ENCODE results near the gene MAP3K12. TPM values are rescaled to one million over a fixed set of nuclear protein-coding genes. Genes with fewer than 3 reads are reported as not detected.

The MAP3K12 gene
- total RNA-seq, 1 experiment from 2014 or later, result 9.6 TPM

DNA sequence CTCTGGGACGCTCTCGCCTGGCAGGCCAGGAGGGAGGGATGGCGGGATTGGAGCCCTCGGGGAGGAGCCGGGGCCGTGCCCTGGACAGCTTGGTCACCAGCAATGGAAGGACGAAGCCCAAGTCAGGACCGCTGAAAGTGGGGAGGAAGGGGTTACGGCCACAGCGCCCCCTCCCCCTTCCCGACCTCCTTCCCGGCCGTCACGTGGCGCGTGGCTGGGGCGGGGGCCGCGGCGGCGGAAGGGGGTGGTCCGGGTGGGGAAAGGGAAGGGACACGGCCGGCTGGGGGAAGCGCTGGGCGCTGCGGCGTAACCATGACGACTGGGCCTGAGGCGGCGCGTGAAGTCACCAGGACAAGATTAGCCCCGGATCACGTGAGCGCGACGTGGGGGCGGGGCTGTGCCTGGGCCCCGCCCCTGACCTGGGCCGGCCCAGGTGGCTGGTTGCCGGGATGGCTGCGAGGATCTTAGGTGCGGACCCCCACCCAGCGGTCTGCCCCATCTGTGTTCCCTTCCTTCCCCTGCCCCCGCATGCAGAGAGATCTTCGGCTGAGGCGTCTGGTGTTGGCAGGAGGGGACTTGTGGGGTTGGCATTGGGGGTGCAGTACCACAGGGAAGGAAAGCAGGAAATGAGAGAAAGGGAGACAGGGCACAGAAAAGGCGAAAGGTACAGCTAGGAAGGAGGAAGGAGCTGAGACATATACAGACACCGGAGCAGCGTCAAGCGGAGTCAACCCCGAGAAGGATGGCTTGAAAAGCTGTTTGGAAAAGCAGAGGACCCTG is 6.2 kb downstream of the MAP3K12 start:
- Histone ChIP-seq H3K27ac (ENCODE audit: low read length) (no peak overlapping the region), H3F3A (ENCODE audit: low read length, unreplicated experiment) (no peaks in the 10 kb centered on the region), H3K4me3 (ENCODE audit: low read length) (peak overlapping the region; percentile 65), H4K20me1 (ENCODE audit: low read length) (no peaks in the 10 kb centered on the region), H2AFZ (ENCODE audit: low read length) (peak overlapping the region; percentile 90), H3K36me3 (ENCODE audit: low read depth, low read length) (no peaks in the 10 kb centered on the region), H3K9me3 (ENCODE audit: low read length) (no peaks in the 10 kb centered on the region), H3K79me2 (ENCODE audit: low read length) (no peaks in the 10 kb centered on the region), H3K4me2 (ENCODE audit: low read length) (peak overlapping the region; percentile 84), H3K9me2 (replicated peaks; ENCODE audit: low read length) (no peaks in the 10 kb centered on the region), H3K27me3 (ENCODE audit: low read length) (no peaks in the 10 kb centered on the region), H3K9ac (ENCODE audit: low read length) (peak overlapping the region; percentile 35), H3K4me1 (ENCODE audit: insufficient read depth, low read length) (peaks cover 7% of the 10 kb centered on the region; the same call in 1 of the 2 replicates)
- ChIA-PET CTCF (no interaction called here), POLR2A (ENCODE audit: unreplicated experiment) (interaction anchor here (0.6 to 0.7 kb wide), 2 partner anchors 14 to 16 kb away, joined by 8 to 10 read pairs; no protein-coding TSS in a partner anchor)
- TF ChIP-seq EZH2 (IDR thresholded peaks at IDR 0.05; ENCODE audit: low read length, unreplicated experiment) (no peak), EZH2phosphoT487 (IDR thresholded peaks at IDR 0.05; ENCODE audit: borderline replicate concordance, low read length) (no peak)
- TF ChIP-seq, protein P1, sequence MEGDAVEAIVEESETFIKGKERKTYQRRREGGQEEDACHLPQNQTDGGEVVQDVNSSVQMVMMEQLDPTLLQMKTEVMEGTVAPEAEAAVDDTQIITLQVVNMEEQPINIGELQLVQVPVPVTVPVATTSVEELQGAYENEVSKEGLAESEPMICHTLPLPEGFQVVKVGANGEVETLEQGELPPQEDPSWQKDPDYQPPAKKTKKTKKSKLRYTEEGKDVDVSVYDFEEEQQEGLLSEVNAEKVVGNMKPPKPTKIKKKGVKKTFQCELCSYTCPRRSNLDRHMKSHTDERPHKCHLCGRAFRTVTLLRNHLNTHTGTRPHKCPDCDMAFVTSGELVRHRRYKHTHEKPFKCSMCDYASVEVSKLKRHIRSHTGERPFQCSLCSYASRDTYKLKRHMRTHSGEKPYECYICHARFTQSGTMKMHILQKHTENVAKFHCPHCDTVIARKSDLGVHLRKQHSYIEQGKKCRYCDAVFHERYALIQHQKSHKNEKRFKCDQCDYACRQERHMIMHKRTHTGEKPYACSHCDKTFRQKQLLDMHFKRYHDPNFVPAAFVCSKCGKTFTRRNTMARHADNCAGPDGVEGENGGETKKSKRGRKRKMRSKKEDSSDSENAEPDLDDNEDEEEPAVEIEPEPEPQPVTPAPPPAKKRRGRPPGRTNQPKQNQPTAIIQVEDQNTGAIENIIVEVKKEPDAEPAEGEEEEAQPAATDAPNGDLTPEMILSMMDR (conservative IDR thresholded peaks at IDR 0.05; ENCODE audit: low read depth, low read length), result no peak
- BruUV-seq (replicated peaks), result no TSS peak
- peak; percentile 94 for ATAC-seq
- peak; percentile 88 for DNase-seq
- intact Hi-C loops (cut with micrococcal nuclease), result no loop called here

DNA sequence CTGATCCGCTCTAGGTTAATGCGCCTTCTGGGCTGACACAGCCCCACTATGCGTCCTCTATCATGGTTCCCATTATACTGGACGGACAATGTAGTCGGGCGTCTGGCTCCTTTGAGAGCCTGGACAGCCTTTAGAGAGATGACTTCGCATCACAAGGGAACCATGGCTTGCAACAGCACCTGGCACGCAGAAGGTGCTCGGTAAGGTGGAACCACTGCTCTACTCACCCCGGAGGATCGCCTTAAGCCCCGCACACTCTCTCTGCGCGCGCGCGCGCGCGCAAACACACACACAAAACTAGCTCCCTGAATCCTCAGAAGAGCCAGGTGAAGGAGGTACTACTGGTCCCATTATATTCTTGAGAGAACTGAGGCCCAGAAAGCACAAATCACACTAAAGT is 7.1 kb downstream of the MAP3K12 start:
- no peak overlapping the region for H3K4me3 ChIP-seq (ENCODE audit: low read length)
- DNase-seq (no peak), ATAC-seq (no peak)
- TF ChIP-seq EZH2phosphoT487 (IDR thresholded peaks at IDR 0.05; ENCODE audit: borderline replicate concordance, low read length), result no peak
- TF ChIP-seq EZH2 (IDR thresholded peaks at IDR 0.05; ENCODE audit: low read length, unreplicated experiment), result no peak
- TF ChIP-seq, protein P1 (conservative IDR thresholded peaks at IDR 0.05; ENCODE audit: low read depth, low read length), result no peak
- no peaks in the 10 kb centered on the region for H4K20me1 ChIP-seq (ENCODE audit: low read length)
- H3K9me2 ChIP-seq (replicated peaks; ENCODE audit: low read length), result no peaks in the 10 kb centered on the region
- CTCF ChIA-PET, result no interaction called here
- 0 out of 2 replicates have a peak, but pooled peaks cover under 1% of the 10 kb centered on the region for H3K36me3 ChIP-seq (ENCODE audit: low read depth, low read length)
- no peak overlapping the region for H3K27ac ChIP-seq (ENCODE audit: low read length)
- H3K9me3 ChIP-seq (ENCODE audit: low read length), result no peaks in the 10 kb centered on the region
- POLR2A ChIA-PET (ENCODE audit: unreplicated experiment), result interaction anchor here (0.7 kb wide), 2 partner anchors 9 to 15 kb away, joined by 7 to 10 read pairs; no protein-coding TSS in a partner anchor
- no peaks in the 10 kb centered on the region for H3K27me3 ChIP-seq (ENCODE audit: low read length)
- H2AFZ ChIP-seq (ENCODE audit: low read length), result 0 out of 2 replicates have a peak overlapping the region, but pooled peaks have one; percentile 90
- no peaks in the 10 kb centered on the region for H3F3A ChIP-seq (ENCODE audit: low read length, unreplicated experiment)
- H3K4me1 ChIP-seq (ENCODE audit: insufficient read depth, low read length), result peaks cover 7% of the 10 kb centered on the region; the same call in 1 of the 2 replicates
- H3K4me2 ChIP-seq (ENCODE audit: low read length), result peak overlapping the region; percentile 84
- H3K9ac ChIP-seq (ENCODE audit: low read length), result no peak overlapping the region
- BruUV-seq (replicated peaks), result TSS peak; percentile 45
- no peaks in the 10 kb centered on the region for H3K79me2 ChIP-seq (ENCODE audit: low read length)
- intact Hi-C loops (cut with micrococcal nuclease), result no loop called here

Measured in PC-3 (cell line).